Thyroid gland (tissue), 4 donors: ENCODE results near the gene RHAG. TPM values are rescaled to one million over a fixed set of nuclear protein-coding genes. Genes with fewer than 3 reads are reported as not detected.

Source experiments
- DNase-seq, 2 donors: peaks; one replicate each; pipeline ENCODE4 v3.0.0-alpha.2; 2019
- H3K27ac ChIP-seq, 3 donors: fragments of 200-600 bp; sonication (generic); 1 replicate in 2 of 3; 2 replicates in 1 of 3; pipeline ENCODE4 v1.5.1; 2016 to 2019; ENCODE audit warnings: mild to moderate bottlenecking in 1 of 3, moderate library complexity in 1 of 3
- H3K27me3 ChIP-seq: fragments of 200-600 bp; sonication (generic); one replicate; pipeline ENCODE4 v1.5.1; 2019
- H3K36me3 ChIP-seq, 2 donors: fragments of 200-600 bp; sonication (generic); one replicate each; pipeline ENCODE4 v1.5.1; 2016 to 2019
- H3K4me1 ChIP-seq, 2 donors: fragments of 200-600 bp; sonication (generic); one replicate each; pipeline ENCODE4 v1.5.1; 2017 to 2019
- H3K4me3 ChIP-seq, 3 donors: fragments of 200-600 bp; sonication (generic); replicated peaks in 1 of 3; 1 replicate in 2 of 3; 2 replicates in 1 of 3; pipeline ENCODE4 v1.5.1; 2016; ENCODE audit warnings: mild to moderate bottlenecking in 1 of 3
- H3K9me3 ChIP-seq: fragments of 200-600 bp; sonication (generic); one replicate; pipeline ENCODE4 v1.5.1; 2017
- POLR2A ChIP-seq, 2 donors: fragments of 450-650 bp; IDR thresholded peaks; one replicate each; pipeline ENCODE4 v1.6.1; 2017; ENCODE audit warnings: antibody characterized with exemption in 2 of 2, mild to moderate bottlenecking in 2 of 2, moderate library complexity in 1 of 2
- WGBS, 2 donors: methylation state at CpG; one replicate each; pipeline ENCODE4 v1.1.5; 2017; 5-methylcytosine and 5-hydroxymethylcytosine counted together
- intact Hi-C: fragments of 100-400 bp; cut with DNase I; formaldehyde crosslinking; loops from one replicate; pipeline ENCODE4 v1.15.1; 2023
- total RNA-seq, 4 donors: library from RNA; depleted of rRNA; stranded (reverse); fragments of >200 nt; gene quantifications; one replicate each; pipeline ENCODE4 v1.2.3, GENCODE V29; 2016
- TF ChIP-seq, protein P1 (sequence below), 6 experiments: fragments of 200-600 bp in 3 of 6; fragments of 450-650 bp in 3 of 6; sonication (generic) in 3 of 6; IDR thresholded peaks; one replicate each; pipeline ENCODE4 v1.5.1; 2016 to 2019; ENCODE audit warnings: antibody characterized with exemption in 6 of 6, mild to moderate bottlenecking in 2 of 6, inconsistent platforms in 1 of 6, moderate library complexity in 1 of 6

RHAG gene
- total RNA-seq, 4 donors from 2014 or later: not detected

DNA sequence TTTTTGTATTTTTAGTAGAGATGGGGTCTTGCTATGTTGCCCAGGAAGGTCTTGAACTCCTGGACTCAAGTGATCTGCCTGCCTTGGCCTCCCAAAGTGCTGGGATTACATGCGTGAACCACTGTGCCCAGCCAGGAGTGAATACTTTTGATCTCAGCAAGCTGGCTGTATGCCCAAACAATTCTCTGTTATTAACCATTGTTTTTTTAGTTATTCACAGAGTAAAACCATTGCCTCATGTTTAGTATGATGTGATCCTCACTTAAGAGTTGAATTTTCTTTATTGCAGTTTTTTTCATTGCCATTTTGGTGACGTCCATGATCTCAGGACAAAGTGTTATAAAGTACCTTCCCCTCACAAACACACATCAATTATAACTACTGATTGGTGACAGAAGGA, 71.4 kb downstream of the RHAG start:
- Histone ChIP-seq H3K36me3 (no peaks in the 10 kb centered on the region), H3K9me3 (no peaks in the 10 kb centered on the region), H3K27ac (peak overlapping the region in 1 of 3 donors; percentile 20), H3K4me3 (no peak overlapping the region), H3K4me1 (no peaks in the 10 kb centered on the region), H3K27me3 (no peaks in the 10 kb centered on the region)
- no peak for DNase-seq
- WGBS, 2 donors: 37 to 55% methylated on average over 2 of the region's 2 CpGs
- TF ChIP-seq POLR2A (IDR thresholded peaks at IDR 0.05): no peak
- TF ChIP-seq, protein P1, sequence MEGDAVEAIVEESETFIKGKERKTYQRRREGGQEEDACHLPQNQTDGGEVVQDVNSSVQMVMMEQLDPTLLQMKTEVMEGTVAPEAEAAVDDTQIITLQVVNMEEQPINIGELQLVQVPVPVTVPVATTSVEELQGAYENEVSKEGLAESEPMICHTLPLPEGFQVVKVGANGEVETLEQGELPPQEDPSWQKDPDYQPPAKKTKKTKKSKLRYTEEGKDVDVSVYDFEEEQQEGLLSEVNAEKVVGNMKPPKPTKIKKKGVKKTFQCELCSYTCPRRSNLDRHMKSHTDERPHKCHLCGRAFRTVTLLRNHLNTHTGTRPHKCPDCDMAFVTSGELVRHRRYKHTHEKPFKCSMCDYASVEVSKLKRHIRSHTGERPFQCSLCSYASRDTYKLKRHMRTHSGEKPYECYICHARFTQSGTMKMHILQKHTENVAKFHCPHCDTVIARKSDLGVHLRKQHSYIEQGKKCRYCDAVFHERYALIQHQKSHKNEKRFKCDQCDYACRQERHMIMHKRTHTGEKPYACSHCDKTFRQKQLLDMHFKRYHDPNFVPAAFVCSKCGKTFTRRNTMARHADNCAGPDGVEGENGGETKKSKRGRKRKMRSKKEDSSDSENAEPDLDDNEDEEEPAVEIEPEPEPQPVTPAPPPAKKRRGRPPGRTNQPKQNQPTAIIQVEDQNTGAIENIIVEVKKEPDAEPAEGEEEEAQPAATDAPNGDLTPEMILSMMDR (IDR thresholded peaks at IDR 0.05): no peak
- intact Hi-C loops: no loop called here

DNA sequence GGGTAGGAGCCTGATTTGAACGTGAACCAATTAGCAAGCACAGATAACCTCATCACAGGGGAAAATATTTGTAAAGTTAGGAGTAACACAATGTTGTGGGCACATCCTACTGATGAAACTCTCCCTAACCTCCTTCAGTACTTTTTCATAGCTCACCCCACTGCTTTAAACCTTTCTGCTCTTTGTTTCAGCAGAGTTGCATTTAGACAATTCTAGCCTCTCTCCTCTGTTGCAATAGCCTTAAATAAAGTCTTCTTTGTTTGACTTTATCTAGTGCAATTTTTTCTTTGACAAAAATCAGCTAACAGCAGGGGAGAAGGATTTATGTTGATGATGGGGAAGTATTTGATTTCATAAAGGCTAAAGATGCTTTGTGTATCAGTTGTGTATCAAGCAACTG, 72.1 kb downstream of the RHAG start:
- WGBS, 2 donors: 78 to 86% methylated on average over 1 of the region's 1 CpG
- DNase-seq: no peak
- no peak for TF ChIP-seq POLR2A (IDR thresholded peaks at IDR 0.05)
- TF ChIP-seq, protein P1 (IDR thresholded peaks at IDR 0.05): no peak

DNA sequence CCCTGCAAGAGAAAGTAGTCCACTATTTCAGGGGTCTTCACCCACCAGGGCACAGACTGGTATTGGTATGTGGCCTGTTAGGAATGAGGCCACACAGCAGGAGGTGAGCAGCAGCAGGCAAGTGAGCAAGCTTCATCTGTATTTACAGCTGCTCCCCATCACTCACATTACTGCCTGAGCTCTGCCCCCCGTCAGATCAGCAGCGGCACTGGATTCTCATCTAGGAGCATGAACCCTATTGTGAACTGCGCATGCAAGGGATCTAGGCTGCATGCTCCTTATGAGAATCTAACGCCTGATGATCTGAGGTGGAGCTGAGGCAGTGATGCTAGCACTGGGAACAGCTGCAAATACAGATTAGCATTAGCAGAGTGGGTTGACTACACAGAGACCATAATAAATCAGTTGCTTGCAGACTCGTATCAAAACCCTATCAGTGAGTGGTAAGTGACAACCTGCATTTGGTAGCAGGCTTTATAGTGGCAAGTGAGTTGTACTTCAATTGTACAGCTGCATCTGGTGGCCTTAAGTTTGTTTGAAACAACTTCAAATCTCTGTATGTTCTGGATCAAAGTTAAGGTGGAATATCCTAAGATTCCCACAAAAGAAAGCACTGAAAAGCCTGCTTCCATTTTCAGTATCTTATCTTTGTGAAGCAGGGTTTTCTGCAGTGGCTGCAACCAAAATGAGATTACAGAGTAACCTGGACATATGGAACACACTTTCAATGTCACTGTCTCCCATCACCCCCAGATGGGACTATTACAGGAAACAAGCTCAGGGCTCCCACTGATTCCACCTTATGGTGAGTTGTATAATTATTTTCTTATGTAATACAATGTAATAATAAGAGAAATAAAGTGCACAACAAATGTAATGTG, 73.4 kb downstream of the RHAG start:
- Histone ChIP-seq H3K4me3 (no peak overlapping the region), H3K27me3 (no peaks in the 10 kb centered on the region), H3K36me3 (no peaks in the 10 kb centered on the region), H3K4me1 (no peaks in the 10 kb centered on the region), H3K27ac (no peak overlapping the region), H3K9me3 (no peaks in the 10 kb centered on the region)
- intact Hi-C loops: no loop called here
- no peak for TF ChIP-seq POLR2A (IDR thresholded peaks at IDR 0.05)
- TF ChIP-seq, protein P1 (IDR thresholded peaks at IDR 0.05): no peak
- DNase-seq: no peak
- 80 to 84% methylated on average over 5 of the region's 5 CpGs for WGBS, 2 donors

More for the DNA sequence above, 72.1 kb downstream of the RHAG start:
- Histone ChIP-seq H3K9me3 (no peaks in the 10 kb centered on the region), H3K27ac (peak overlapping the region in 1 of 3 donors; percentile 20), H3K4me3 (no peak overlapping the region), H3K36me3 (no peaks in the 10 kb centered on the region), H3K27me3 (no peaks in the 10 kb centered on the region), H3K4me1 (no peaks in the 10 kb centered on the region)
- intact Hi-C loops: no loop called here

DNA sequence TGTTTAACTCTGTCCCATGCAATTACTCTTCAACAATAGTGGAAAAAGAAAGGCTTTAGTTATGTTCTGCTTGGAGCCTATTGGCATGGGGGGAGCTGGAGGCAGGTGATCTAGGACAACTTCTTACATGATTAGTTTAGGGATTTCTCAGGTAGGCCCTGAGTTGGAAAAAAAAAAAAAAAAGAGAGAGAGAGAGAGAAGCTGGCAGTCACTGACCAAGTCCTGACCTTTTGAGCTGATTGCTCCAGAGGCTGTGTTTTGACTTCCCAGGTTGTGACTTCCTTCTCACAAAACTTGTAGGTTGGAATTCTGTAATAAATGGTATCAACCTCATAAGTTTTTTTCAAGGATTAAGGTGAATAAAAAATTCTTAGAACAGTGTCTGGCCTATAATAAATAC, 78.4 kb downstream of the RHAG start:
- no peak for DNase-seq
- Histone ChIP-seq H3K4me3 (no peak overlapping the region), H3K27me3 (no peaks in the 10 kb centered on the region), H3K4me1 (no peaks in the 10 kb centered on the region), H3K9me3 (no peaks in the 10 kb centered on the region), H3K27ac (no peak overlapping the region), H3K36me3 (no peaks in the 10 kb centered on the region)
- TF ChIP-seq, protein P1 (IDR thresholded peaks at IDR 0.05): no peak
- no peak for TF ChIP-seq POLR2A (IDR thresholded peaks at IDR 0.05)
- intact Hi-C loops: no loop called here

DNA sequence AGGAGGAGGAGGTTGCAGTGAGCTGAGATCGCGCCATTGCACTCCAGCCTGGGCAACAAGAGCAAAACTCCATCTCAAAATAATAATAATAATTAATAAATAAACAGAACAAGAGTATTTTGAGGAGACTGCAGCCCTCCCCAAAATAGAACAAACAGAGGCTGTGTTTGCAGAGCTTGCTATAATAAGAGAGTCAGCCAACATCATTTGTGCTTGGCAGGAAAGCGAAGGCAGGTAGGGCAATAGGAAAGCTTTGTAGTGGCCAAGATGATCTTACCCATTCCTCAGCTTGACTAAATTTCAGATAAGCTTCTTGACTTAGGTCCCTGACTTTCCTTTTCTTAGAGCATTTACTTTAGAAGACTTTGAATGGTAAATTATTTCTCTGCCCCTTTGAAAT, 79.5 kb downstream of the RHAG start:
- 86 to 96% methylated on average over 3 of the region's 3 CpGs for WGBS, 2 donors
- Histone ChIP-seq H3K4me1 (no peaks in the 10 kb centered on the region), H3K36me3 (no peaks in the 10 kb centered on the region), H3K27ac (no peak overlapping the region), H3K27me3 (no peaks in the 10 kb centered on the region), H3K9me3 (no peaks in the 10 kb centered on the region), H3K4me3 (no peak overlapping the region)
- intact Hi-C loops: no loop called here
- no peak for DNase-seq
- TF ChIP-seq, protein P1 (IDR thresholded peaks at IDR 0.05): no peak
- no peak for TF ChIP-seq POLR2A (IDR thresholded peaks at IDR 0.05)
